ENCODE measurements around the gene LPP. TPM values are rescaled to one million over a fixed set of nuclear protein-coding genes. Genes with fewer than 3 reads are reported as not detected.

The LPP gene
- total RNA-seq, 1 donor from 2014 or later: 23.0 TPM

- peak in 1 of 2 donors; percentile 89 for DNase-seq (ENCODE audit: low read depth in 2 of 2)
These were observed 353.3 kb downstream of the LPP start for GRCh38 chr3:188507244-188507720.

- no peak for DNase-seq (ENCODE audit: low read depth in 2 of 2)
These were observed 354.5 kb downstream of the LPP start for GRCh38 chr3:188508454-188508853.

DNA sequence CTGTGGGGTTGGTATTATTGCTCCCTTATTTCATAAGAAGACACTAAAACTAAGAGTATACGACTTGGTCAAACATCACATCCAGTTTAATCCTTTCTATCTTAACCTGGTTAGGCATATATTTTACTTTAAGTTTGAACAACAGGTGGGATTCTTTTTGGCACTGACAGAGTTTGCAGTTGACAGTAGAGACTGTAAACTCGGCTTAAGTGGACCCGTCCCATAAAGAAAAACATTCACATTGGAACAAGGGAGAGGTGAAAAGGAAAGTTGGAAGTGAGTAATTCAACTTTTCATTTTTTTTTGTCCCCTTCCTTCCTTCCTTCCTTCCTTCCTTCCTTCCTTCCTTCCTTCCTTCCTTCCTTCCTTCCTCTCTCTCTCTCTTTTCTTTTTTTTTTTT is 355.4 kb downstream of the LPP start:
- no peak for DNase-seq (ENCODE audit: low read depth in 2 of 2)

DNA sequence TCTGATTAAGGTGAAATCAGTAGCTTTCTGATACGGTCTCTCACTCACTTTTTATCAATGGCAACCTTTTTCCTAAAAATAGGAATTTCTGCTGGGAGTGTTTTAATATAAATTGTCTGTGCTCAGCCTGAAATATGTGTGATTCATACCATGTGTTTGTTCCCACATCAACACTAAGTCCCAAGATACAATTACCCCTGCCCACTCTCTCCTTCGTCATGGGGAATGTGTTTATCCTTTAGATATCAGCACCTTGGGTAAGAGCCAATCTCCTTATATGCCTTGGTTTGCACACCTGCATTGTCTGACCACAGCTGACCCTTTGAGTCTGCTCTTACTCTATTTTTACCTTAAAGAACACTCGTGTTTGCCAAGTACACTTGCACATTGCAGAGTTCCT is 356.4 kb downstream of the LPP start:
- peak in 1 of 2 donors; percentile 88 for DNase-seq (ENCODE audit: low read depth in 2 of 2)

- no peak for DNase-seq (ENCODE audit: low read depth in 2 of 2)
These were observed 359.8 kb downstream of the LPP start for GRCh38 chr3:188513662-188514328.

DNA sequence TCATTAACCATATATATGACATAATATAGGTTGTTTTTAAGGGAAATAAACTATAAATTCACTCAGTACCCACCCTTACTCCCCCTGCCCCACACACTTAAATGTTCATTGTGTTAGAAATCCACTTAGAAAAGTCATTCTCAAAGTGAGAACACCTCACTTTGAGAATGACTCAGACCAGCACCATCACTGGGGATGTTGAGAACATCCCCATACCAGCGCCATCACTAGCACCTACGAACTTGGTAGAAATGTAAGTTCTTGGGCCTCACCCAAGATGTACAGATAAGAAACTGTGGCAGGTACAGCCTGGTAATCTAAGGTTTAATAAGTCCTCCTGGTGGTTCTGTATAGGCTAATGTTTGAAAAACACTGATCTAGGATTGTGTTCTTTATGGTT is 362.6 kb downstream of the LPP start:
- DNase-seq (ENCODE audit: low read depth in 2 of 2): no peak

- DNase-seq (ENCODE audit: low read depth in 2 of 2): no peak
These were observed 364.5 kb downstream of the LPP start for GRCh38 chr3:188518416-188518815.

GRCh38 chr3:188518835-188519452 is 365.0 kb downstream of the LPP start:
- no peak for DNase-seq (ENCODE audit: low read depth in 2 of 2)

DNA sequence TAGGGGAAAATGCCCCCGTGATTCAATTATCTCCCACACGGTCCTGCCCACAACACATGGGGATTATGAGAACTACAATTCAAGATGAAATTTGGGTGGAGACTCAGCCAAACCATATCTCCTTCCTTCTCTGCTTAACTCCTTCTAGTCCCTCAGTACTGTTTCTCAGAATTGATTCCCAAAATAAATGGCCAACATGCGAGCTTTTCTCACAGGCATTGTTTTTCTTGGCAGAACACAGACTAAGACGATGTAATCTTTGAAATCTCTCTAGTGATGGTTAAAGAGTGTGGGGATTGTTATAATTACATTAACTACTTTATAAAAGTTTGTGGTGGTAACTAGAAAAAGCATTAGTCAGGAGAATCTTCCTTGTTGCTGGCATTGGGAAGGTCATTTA is 366.5 kb downstream of the LPP start:
- DNase-seq (ENCODE audit: low read depth in 2 of 2): no peak

DNA sequence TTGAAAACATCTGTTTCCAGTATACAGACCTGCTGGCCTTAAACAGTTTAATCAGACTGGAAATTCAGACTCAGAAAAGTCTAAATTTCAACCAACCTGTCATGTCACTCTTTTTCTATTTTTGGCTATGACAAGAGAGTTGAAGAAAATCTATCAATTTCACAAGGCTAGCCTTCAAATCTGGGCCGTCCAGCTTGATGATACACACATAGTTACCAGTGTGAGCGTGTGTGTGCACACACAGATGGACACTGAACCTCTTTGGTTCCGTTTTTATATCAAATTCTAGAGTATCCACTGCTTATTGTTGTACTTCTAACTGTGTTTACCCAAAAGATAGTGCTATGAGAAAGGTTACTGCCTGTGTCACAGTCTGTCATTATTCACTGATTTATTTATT is 368.2 kb downstream of the LPP start:
- DNase-seq (ENCODE audit: low read depth in 2 of 2): no peak

- no peak for DNase-seq (ENCODE audit: low read depth in 2 of 2)
These were observed 369.3 kb downstream of the LPP start for GRCh38 chr3:188523291-188523690.

DNA sequence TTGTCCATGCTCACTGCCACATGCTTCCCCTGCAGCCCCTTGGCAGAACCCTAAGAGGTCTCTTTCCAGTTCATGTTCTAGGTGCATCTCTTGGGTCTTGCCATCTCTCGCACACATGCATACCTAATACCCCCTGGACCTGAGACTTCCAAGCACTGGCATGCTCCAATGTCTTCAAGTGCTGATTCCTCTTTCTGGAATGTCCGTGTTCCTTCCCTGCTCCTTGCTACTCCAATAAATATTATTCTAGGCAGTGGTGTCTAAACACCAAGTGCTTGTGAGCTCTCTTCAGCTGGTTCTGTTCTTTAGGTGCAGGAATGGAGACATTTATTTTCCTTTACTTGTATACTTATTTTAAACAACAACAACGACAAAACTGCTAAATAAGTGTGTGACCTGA is 370.1 kb downstream of the LPP start:
- no peak for DNase-seq (ENCODE audit: low read depth in 2 of 2)

- DNase-seq (ENCODE audit: low read depth in 2 of 2): no peak
These were observed 372.1 kb downstream of the LPP start for GRCh38 chr3:188526057-188526456.

GRCh38 chr3:188527389-188527788 is 373.4 kb downstream of the LPP start:
- no peak for DNase-seq (ENCODE audit: low read depth in 2 of 2)

GRCh38 chr3:188528396-188528795 is 374.4 kb downstream of the LPP start:
- no peak for DNase-seq (ENCODE audit: low read depth in 2 of 2)

- DNase-seq (ENCODE audit: low read depth in 2 of 2): no peak
These were observed 375.3 kb downstream of the LPP start for GRCh38 chr3:188529228-188529627.

DNA sequence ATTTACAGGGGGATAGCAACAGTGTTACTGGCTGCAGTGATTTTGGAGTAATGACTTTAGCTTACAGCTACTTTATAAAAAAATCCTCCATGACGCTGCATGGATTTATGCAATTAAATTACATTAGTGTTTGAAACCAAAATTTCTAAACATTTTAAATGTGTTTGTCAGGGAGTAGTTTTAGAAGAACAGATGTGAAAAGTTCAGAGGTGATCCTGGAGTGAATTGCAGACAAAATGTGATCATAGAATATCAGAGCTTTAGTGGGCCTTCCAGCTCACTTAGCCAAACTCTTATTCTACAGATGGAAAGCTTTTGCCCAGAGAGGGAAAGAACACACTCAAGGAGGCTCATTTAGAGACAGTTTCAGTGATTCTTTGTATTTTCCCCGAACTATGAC is 376.3 kb downstream of the LPP start:
- DNase-seq (ENCODE audit: low read depth in 2 of 2): no peak

GRCh38 chr3:188531210-188531609 is 377.3 kb downstream of the LPP start:
- DNase-seq (ENCODE audit: low read depth in 2 of 2): peak; percentile 93 to 95

- DNase-seq (ENCODE audit: low read depth in 2 of 2): no peak
These were observed 379.2 kb downstream of the LPP start for GRCh38 chr3:188533172-188533571.

DNA sequence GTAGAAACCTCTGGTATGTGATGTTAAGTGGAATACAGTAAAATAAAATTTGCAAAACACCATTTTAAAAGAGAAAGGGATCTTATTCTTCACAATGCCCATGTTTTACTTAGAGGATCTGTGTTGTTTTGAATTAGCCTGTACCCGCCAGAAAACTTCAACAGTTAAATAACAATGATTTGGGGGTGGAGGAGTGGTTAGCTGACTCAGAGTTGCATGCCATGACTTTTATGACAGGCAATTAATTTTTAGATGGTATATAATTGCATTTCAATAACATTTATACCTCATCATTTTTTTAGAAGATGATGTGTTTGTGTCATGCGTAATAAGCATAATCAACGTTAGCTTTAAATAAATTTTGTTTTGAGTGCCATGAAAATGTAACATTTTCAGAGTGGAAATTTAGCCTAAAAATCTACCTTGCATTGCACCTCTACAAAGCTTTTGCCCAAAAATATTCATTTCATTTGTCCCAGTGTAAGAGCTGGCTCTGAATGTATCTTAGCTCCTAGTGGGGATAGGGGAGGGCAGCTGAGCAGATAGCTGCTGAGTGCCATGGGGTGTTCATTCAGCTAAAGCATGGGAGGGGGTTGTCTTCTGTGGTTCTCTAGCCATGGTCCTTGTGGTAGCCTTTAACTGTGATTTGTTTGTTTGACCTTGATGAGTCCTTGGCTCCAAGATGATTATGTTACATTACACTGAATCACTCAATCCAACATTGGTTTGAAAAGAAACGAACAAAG is 379.8 kb downstream of the LPP start:
- DNase-seq (ENCODE audit: low read depth in 2 of 2): peak in 1 of 2 donors; percentile 51

DNA sequence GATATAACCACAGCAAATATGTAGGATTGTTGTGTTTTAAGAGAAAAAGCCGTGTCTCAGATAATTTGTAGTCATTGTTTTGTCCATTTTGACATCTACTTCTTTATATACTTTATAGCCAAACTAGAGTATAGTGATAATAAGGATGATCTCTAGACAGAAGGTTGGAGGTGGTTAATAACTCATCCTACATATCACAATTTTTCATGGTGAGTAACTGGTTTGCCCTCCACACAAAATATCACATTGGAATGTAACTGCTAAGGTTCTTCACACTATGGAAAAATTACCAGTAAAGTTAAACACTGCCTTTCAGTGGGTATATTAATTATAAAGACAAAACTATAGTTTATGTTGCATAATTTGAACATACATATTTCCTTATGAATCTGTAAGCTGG is 380.7 kb downstream of the LPP start:
- no peak for DNase-seq (ENCODE audit: low read depth in 2 of 2)

- DNase-seq (ENCODE audit: low read depth in 2 of 2): no peak
These were observed 383.6 kb downstream of the LPP start for GRCh38 chr3:188537606-188538005.

- DNase-seq (ENCODE audit: low read depth in 2 of 2): no peak
These were observed 385.1 kb downstream of the LPP start for GRCh38 chr3:188539037-188539436.

Measured in lung microvascular endothelial cell (primary cell).